Astrocyte (in vitro differentiated cells and primary cell): ENCODE measurements around the gene POLN. TPM values are rescaled to one million over a fixed set of nuclear protein-coding genes. Genes with fewer than 3 reads are reported as not detected.

Experiments
- DNase-seq: peaks from one replicate; pipeline ENCODE4 v3.0.0-alpha.2; 2010; ENCODE audit warnings: low read depth
- FAIRE-seq: peaks from 2 replicates; lab custom pipeline; 2011; peaks lifted over from hg19 to GRCh38; lab: Jason Lieb, UNC
- H2AFZ ChIP-seq: 2 replicates; pipeline ENCODE4 v1.6.0; 2012; ENCODE audit warnings: low read depth, low read length, inconsistent platforms
- H3K27ac ChIP-seq: 2 replicates; pipeline ENCODE4 v1.5.1; 2011; ENCODE audit warnings: low read depth, low read length, inconsistent platforms
- H3K27me3 ChIP-seq: 2 replicates; pipeline ENCODE4 v1.6.0; 2011; ENCODE audit warnings: low read length, inconsistent platforms; ENCODE audit not compliant: insufficient read depth
- H3K36me3 ChIP-seq: 2 replicates; pipeline ENCODE4 v1.5.1; 2011; ENCODE audit warnings: low read length, inconsistent platforms; ENCODE audit not compliant: insufficient read depth
- H3K4me1 ChIP-seq: 2 replicates; pipeline ENCODE4 v1.5.1; 2011; ENCODE audit warnings: low read length, inconsistent platforms; ENCODE audit not compliant: insufficient read depth
- H3K4me2 ChIP-seq: 2 replicates; pipeline ENCODE4 v1.6.0; 2012; ENCODE audit warnings: low read length, inconsistent platforms
- H3K4me3 ChIP-seq: 2 replicates; pipeline ENCODE4 v1.5.1; 2011; ENCODE audit warnings: low read depth, mild to moderate bottlenecking, low read length, inconsistent platforms; ENCODE audit not compliant: insufficient read depth
- H3K79me2 ChIP-seq: 2 replicates; pipeline ENCODE4 v1.6.0; 2012; ENCODE audit warnings: mild to moderate bottlenecking, low read length, inconsistent platforms; ENCODE audit not compliant: insufficient read depth
- H3K9ac ChIP-seq: 2 replicates; pipeline ENCODE4 v1.6.0; 2012; ENCODE audit warnings: mild to moderate bottlenecking, low read length, inconsistent platforms
- H3K9me3 ChIP-seq: 2 replicates; pipeline ENCODE4 v1.5.1; 2012; ENCODE audit warnings: low read depth, mild to moderate bottlenecking, low read length, inconsistent platforms; ENCODE audit not compliant: insufficient read depth
- H4K20me1 ChIP-seq: 2 replicates; pipeline ENCODE4 v1.6.0; 2012; ENCODE audit warnings: low read length, inconsistent platforms; ENCODE audit not compliant: insufficient read depth
- H3K27ac Mint-ChIP-seq: one replicate; pipeline ENCODE4 v1.8.0; 2021; ENCODE audit warnings: mild to moderate bottlenecking, mixed read lengths; ENCODE audit not compliant: unreplicated experiment
- H3K27me3 Mint-ChIP-seq: one replicate; pipeline ENCODE4 v1.8.0; 2021; ENCODE audit warnings: low read depth, mixed read lengths; ENCODE audit not compliant: unreplicated experiment
- H3K36me3 Mint-ChIP-seq: one replicate; pipeline ENCODE4 v1.8.0; 2021; ENCODE audit warnings: low read depth, mixed read lengths; ENCODE audit not compliant: unreplicated experiment
- H3K4me1 Mint-ChIP-seq: one replicate; pipeline ENCODE4 v1.8.0; 2021; ENCODE audit warnings: low read depth, mixed read lengths; ENCODE audit not compliant: unreplicated experiment
- H3K4me3 Mint-ChIP-seq: one replicate; pipeline ENCODE4 v1.8.0; 2021; ENCODE audit warnings: mild to moderate bottlenecking, moderate library complexity, mixed read lengths; ENCODE audit not compliant: unreplicated experiment
- H3K9me3 Mint-ChIP-seq: one replicate; pipeline ENCODE4 v1.8.0; 2021; ENCODE audit warnings: mild to moderate bottlenecking, mixed read lengths; ENCODE audit not compliant: unreplicated experiment
- CTCF ChIP-seq: IDR thresholded peaks from 2 replicates; pipeline ENCODE4 v1.5.1; 2011; ENCODE audit warnings: low read depth, mild to moderate bottlenecking, inconsistent platforms, low read length, moderate library complexity; ENCODE audit not compliant: insufficient read depth
- EZH2 ChIP-seq: IDR thresholded peaks from 2 replicates; pipeline ENCODE4 v1.6.1; 2012; ENCODE audit warnings: mild to moderate bottlenecking, low read length, inconsistent platforms; ENCODE audit not compliant: insufficient read depth
- total RNA-seq: library from RNA; stranded (reverse); gene quantifications from 2 replicates; pipeline ENCODE4 v1.2.1, GENCODE V29; 2021

The POLN gene
- total RNA-seq, 1 donor from 2014 or later: 3.1 TPM

- no peak overlapping the region for H3K4me3 ChIP-seq
- no peaks in the 10 kb centered on the region for H3K9me3 ChIP-seq
- no peak overlapping the region for H2AFZ ChIP-seq
- no peaks in the 10 kb centered on the region for H3K27me3 ChIP-seq
- FAIRE-seq (no peak), DNase-seq (no peak)
- H3K36me3 Mint-ChIP-seq: no peaks in the 10 kb centered on the region
- H3K4me1 ChIP-seq: no peaks in the 10 kb centered on the region
- H3K4me3 Mint-ChIP-seq: no peak overlapping the region
- H3K9me3 Mint-ChIP-seq: no peaks in the 10 kb centered on the region
- no peak overlapping the region for H3K4me2 ChIP-seq
- H3K36me3 ChIP-seq: no peaks in the 10 kb centered on the region
- H3K79me2 ChIP-seq: no peaks in the 10 kb centered on the region
- H3K9ac ChIP-seq: no peak overlapping the region
- H3K27ac Mint-ChIP-seq: no peak overlapping the region
- H3K27ac ChIP-seq: no peak overlapping the region
- H4K20me1 ChIP-seq: no peaks in the 10 kb centered on the region
- TF ChIP-seq EZH2 (no peak), CTCF (no peak)
- peaks cover 8% of the 10 kb centered on the region for H3K4me1 Mint-ChIP-seq
- H3K27me3 Mint-ChIP-seq: peaks cover 42% of the 10 kb centered on the region
Measured at GRCh38 chr4:2271279-2272025, 29.5 kb upstream of the POLN start.

DNA sequence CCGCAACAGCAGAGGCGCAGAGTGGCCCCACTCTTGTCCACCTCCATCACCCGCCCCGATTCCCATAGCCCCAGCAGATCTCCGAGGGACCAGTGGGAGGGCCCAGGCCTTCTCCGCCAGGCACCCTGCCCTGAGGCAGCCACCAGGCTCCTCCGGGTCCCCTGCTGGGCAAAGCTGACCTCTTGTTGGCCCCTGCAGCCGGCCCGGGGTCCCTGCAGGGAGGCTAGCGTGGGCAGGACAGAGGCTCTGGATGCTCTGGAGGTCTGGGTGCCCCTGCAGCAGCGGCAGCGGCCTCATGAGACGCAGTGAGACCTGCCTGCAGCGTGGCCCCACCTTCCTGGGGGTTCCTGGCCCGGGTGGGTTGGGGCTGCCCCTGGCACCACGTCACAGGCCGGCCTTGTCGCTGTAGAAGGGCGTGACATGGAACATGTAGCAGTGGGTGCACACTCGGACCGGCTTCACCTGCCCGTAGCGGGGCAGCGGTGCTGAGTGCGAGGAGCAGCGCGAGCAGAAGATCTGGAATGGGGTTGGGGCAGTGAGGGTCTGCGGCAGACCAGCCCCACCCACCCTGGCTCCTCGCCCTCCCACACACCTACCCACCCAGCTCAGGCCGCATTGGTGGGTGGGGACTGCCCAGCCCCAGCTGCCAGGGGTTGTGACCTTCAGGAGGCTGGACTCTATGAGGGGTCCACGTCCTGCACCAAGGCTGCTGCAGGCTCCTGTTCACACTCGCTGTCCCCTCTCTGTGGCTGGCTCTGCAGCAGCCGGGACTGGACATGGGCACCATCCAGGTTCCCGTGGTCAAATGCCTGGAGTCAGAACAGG, 28.6 kb upstream of the POLN start:
- Histone ChIP-seq H3K9ac (no peak overlapping the region), H3K9me3 (no peaks in the 10 kb centered on the region), H3K4me3 (no peak overlapping the region), H4K20me1 (no peaks in the 10 kb centered on the region), H3K4me1 (no peaks in the 10 kb centered on the region), H3K4me2 (no peak overlapping the region), H3K79me2 (no peaks in the 10 kb centered on the region), H3K27ac (no peak overlapping the region), H2AFZ (no peak overlapping the region), H3K27me3 (no peaks in the 10 kb centered on the region), H3K36me3 (no peaks in the 10 kb centered on the region)
- Mint-ChIP-seq H3K27me3 (peaks cover 41% of the 10 kb centered on the region), H3K36me3 (no peaks in the 10 kb centered on the region), H3K4me3 (no peak overlapping the region), H3K27ac (no peak overlapping the region), H3K9me3 (no peaks in the 10 kb centered on the region), H3K4me1 (peaks cover 8% of the 10 kb centered on the region)
- no peak for TF ChIP-seq EZH2
- TF ChIP-seq CTCF: no peak
- FAIRE-seq (no peak), DNase-seq (no peak)
